Measurements from ENCODE around the gene TAS2R1.
"Not testable (repeated sequence)": the region's sequence is repeated elsewhere in the genome, so short reads cannot be mapped to it uniquely, and the experiment has no call there.

Gene TAS2R1

DNA sequence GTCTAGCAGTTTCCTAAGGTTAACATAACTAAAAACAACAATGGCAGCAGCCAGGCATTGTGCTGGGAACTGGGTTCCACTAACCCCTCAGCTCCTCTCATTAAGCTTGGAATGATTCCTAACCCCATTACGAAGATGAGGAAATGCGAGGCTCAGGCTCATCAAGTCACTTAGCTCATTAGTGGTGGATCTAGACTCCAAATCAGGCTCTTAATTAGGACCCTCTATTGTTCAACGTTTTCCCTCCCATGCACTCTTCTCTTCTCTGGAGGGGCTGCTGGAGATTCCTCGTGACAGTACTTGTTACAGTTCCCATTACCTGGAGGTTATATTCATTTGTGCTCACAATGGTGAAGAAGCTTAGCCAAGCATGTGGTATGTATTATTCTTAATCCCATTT, 6.5 kb downstream of the TAS2R1 start:
- DNase-seq, result no peak

- no peak for DNase-seq
These were observed 7.2 kb downstream of the TAS2R1 start for GRCh38 chr5:9622971-9623421.

DNA sequence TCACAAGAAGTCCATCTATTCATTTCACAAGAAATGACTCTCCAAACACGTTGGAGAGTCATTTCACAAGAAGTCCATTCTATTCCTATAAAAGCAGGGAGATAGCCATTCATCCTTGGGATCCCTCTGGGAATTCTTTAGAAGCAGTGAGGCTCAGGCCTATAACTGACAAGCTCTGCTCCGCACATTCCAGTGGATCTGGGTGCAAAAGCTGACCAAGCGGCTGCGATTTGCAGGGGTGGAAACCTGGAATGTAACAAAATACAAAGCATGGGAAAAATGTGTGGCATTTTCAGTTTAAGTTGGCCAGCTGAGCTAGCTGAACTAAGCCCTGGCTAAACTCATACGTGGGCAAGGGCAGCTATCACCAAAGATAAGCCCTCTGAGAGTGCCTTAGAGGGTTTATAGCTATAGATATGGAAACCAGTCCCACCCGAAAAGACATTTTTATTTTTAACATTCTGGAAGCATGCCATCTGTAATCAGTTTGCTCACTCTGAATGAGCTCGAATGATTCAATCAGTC, 8.7 kb downstream of the TAS2R1 start:
- no peak for DNase-seq

GRCh38 chr5:9619331-9620092, 10.6 kb downstream of the TAS2R1 start:
- no peak for DNase-seq

GRCh38 chr5:9617739-9618504, 12.2 kb downstream of the TAS2R1 start:
- no peak for DNase-seq

DNA sequence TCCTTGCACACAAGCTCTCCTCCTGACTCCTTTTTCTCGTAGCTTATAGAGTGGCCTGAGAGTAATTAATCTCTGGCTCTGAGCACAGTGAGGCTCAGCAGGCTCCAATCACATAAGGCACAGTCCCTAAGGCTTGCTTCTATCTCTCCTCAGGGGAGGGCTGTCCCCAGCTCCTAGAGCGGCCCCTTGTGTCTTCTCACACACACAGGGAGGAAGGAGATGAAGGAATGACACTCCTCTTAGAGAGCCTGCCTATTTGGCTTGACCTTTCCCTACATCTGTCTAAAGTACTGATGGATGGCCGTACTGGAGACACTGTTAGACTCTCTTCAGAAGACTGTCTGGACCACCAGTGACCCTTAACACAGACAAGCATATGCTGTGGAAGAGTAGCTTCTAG, 12.9 kb downstream of the TAS2R1 start:
- DNase-seq, result no peak

- no peak for DNase-seq
These were observed 14.8 kb downstream of the TAS2R1 start for GRCh38 chr5:9615331-9615730.

- no peak for DNase-seq
These were observed 16.8 kb downstream of the TAS2R1 start for GRCh38 chr5:9613360-9613759.

DNA sequence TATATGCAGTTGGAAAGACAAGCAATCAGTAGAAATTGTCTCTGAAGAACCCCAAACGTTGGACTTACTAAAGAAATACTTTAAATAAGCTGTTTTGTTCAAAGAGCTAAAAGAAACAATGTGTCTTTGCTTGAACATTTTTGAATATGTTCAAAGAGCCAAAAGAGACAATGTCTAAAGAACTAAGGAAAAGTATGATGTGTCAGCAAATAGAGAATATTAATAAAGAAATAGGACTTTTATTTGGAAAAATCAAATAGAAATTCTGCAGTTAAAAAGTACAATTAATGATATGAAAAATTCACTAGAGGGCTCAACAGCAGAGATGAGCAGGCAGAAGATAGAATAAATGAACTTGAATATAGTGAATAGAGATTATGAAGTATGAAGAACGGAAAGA, 19.2 kb downstream of the TAS2R1 start:
- DNase-seq, result no peak

- DNase-seq, result no peak
These were observed 19.8 kb downstream of the TAS2R1 start for GRCh38 chr5:9610364-9610763.

DNA sequence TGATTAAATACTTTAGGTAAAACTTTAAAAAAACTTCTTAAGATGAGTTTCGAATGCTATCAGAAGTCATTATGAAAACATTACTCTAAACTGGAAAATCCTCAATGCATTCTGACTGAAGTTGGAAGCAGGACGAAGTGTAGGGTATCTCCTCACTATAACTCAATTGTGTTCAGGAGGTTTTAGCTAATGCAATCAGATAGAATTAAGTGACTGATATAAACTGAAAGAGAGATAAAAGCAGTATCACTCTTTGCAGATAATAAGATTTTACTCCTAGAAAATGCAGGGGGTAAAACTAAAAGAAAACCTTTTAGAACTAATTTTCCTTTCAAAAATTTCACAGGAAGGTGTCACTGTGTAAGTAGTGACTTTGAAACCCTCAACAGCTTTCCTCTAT, 22.1 kb downstream of the TAS2R1 start:
- no peak for DNase-seq

DNA sequence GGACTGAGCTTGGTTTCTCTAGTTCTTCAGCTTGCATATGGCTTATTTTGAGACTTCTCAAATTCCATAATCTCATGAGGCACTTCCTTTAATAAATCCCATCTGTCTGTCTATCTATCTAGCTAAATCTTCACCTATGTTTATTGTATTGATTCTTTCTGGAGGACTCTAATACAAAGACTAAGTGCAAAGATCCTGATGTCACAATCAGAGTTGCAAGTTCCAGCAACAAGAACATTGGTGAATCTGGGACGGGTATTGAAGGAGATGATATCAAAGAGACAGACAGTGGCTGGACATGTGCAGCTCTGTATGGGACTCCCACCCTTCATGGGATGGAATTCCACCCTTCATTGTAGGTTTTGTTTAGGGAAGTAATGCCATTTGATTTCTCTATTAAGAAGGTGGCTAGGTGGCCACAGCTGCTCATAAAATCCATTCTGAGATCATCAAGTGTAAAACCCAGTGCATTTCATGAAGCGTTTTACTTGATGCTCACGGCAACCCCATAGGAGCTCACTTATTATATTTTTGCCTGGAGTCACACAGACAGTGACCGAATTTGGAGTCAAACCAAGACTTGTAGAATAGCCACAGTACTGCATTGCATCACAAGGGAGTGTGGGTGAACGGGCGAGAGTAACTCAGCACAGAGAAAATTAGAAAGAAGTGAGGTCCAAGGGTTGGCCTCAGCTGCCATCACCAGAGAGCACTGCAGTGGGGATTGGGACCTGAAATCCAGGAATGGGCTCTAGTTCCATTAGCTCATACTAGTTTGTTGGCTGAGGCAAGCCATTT, 24.9 kb downstream of the TAS2R1 start:
- no peak for DNase-seq

DNA sequence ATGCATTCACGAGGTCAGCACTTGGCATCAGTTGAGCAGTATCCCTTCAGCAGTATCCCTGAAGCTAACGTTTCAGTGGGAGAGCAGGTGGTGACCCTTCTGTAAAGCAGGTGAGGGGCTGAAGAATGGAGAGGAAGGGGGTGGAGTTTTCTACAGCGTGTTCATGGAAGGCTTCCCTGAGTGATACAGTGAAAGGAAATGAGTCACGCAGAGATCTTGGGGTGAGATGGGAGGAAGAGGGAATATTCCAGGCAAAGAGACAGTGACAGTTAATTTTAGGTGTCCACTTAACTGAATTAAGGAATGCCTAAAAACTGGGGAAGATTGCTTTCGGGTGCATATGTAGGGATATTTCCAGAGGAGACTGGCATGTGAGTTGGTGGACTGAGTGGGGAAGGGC, 25.7 kb downstream of the TAS2R1 start:
- DNase-seq, result no peak

GRCh38 chr5:9601055-9601739, 29.0 kb downstream of the TAS2R1 start:
- no peak for DNase-seq

DNA sequence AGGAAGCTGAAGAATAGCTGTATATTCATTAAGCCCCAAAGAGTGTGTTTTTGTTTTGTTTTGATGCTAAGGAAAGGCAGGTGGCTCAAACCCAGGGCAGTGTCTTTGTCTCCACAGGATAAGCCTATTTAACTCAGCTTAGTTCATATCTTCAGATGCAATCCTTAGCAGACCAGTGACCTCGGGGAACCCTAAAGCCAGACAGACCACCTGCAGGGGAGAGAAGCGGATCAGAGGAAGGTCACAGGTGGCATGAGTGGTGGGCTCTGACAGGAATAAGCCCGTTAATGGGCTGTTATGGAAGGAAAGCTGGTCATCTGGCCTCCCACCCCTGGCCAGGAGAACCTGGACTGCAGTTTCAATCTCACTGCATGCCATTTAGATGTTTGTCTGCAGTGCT, 30.8 kb downstream of the TAS2R1 start:
- DNase-seq, result no peak

DNA sequence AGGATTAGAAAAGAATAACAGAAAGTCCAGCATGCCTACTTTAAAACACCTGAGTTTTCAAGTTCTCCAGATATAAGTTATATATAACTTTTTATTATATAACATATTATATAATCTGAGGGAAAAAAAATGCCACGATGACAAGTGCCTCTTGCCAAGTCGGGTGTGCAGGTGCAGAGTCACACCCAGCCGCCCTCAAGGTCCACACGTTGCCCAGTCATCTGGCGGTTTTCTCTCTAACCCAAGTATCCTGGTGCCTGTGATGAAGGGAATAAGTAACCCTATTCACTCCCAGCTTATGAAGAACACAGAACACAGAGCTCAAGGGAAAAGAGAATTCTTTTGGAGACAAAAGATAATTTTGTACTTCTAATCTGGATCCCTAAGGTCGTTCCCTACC, 31.8 kb downstream of the TAS2R1 start:
- not testable (repeated sequence) for DNase-seq

GRCh38 chr5:9597322-9597721, 32.8 kb downstream of the TAS2R1 start:
- DNase-seq, result not testable (repeated sequence)

DNA sequence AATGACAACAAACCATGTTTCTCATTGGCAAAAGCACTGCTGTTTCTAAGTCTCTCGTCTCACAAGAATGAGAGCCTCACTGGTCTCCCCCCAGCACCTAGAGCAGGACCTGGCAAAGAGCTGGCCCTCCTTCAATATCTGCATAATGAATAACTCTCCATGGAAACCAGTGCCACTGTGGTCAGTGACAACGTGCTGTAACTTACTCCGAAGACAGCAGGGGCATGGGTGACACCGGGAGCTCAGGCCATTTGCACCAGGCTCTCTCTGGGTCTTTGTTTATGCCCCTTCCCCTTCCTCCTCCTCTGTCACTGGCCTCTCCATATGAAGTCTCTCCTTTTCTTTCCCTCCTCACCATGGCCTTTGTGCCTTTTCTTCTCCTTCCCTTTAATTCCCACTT, 33.3 kb downstream of the TAS2R1 start:
- no peak for DNase-seq

- no peak for DNase-seq
These were observed 33.9 kb downstream of the TAS2R1 start for GRCh38 chr5:9596171-9596780.

DNA sequence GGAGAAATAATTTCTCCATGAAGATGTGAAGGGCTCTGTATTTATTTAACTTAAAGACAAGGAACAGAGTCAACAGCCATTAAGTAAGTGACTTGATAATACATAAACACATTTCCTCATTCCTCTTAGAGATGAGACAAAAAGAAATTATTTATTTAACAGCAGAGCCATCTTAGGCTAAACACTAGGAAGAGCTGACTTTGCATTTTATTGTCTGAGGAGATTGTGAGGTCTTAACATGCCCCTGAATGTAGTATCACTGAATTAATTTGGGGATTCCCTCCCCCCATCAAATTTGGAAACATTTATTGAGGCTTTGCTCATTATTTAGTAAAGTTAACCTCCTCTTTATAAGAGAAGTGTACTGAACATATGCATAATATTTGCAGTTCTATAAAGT, 35.2 kb downstream of the TAS2R1 start:
- DNase-seq, result no peak
